Uterus (tissue), 4 donors: ENCODE measurements around the gene PDPK1. TPM values are rescaled to one million over a fixed set of nuclear protein-coding genes. Genes with fewer than 3 reads are reported as not detected.
"Not testable (repeated sequence)": the region's sequence is repeated elsewhere in the genome, so short reads cannot be mapped to it uniquely, and the experiment has no call there.

Experiments
- DNase-seq, 2 donors: peaks; one replicate each; pipeline ENCODE4 v3.0.0-alpha.2; 2019 to 2020
- H3K27ac ChIP-seq, 2 donors: fragments of 200-600 bp; sonication (generic); 1 replicate in 1 of 2; 2 replicates in 1 of 2; pipeline ENCODE4 v1.5.1; 2016 to 2018
- H3K27me3 ChIP-seq, 2 donors: fragments of 200-600 bp; sonication (generic); one replicate each; pipeline ENCODE4 v1.5.1; 2018 to 2019; ENCODE audit warnings: control low read depth in 1 of 2
- H3K36me3 ChIP-seq, 2 donors: fragments of 200-600 bp; sonication (generic); one replicate each; pipeline ENCODE4 v1.5.1; 2019; ENCODE audit warnings: control low read depth in 1 of 2
- H3K4me1 ChIP-seq, 2 donors: fragments of 200-600 bp; sonication (generic); one replicate each; pipeline ENCODE4 v1.5.1; 2018 to 2019; ENCODE audit warnings: control low read depth in 1 of 2
- H3K4me3 ChIP-seq, 2 donors: fragments of 200-600 bp; sonication (generic); 1 replicate in 1 of 2; 2 replicates in 1 of 2; pipeline ENCODE4 v1.5.1; 2018 to 2019; ENCODE audit warnings: mild to moderate bottlenecking in 1 of 2
- H3K9me3 ChIP-seq, 2 donors: fragments of 200-600 bp; sonication (generic); one replicate each; pipeline ENCODE4 v1.5.1; 2019; ENCODE audit warnings: control low read depth in 1 of 2
- CTCF ChIP-seq, 4 experiments: fragments of 200-600 bp in 2 of 4; fragments of 450-650 bp in 2 of 4; sonication (generic) in 2 of 4; IDR thresholded peaks; one replicate each; pipeline ENCODE4 v1.5.1; 2016 to 2019; ENCODE audit warnings: antibody characterized with exemption in 4 of 4, mild to moderate bottlenecking in 2 of 4, moderate library complexity in 1 of 4
- intact Hi-C: fragments of 100-400 bp; cut with DNase I; formaldehyde crosslinking; loops from one replicate; pipeline ENCODE4 v1.15.1; 2023; ENCODE audit warnings: low total_unique reads
- total RNA-seq, 4 donors: library from RNA; depleted of rRNA in 3 of 4; stranded (reverse); fragments of >200 nt in 3 of 4; gene quantifications; one replicate each; pipeline versions ENCODE4 v1.1.0 to v1.2.4, GENCODE V29; 2014 to 2023
- donor health status: DM: yes; HTN: yes; CAD: no.

PDPK1 gene
- total RNA-seq, 4 donors from 2014 or later: 11.0 to 66.2 (median 23.9) TPM

DNA sequence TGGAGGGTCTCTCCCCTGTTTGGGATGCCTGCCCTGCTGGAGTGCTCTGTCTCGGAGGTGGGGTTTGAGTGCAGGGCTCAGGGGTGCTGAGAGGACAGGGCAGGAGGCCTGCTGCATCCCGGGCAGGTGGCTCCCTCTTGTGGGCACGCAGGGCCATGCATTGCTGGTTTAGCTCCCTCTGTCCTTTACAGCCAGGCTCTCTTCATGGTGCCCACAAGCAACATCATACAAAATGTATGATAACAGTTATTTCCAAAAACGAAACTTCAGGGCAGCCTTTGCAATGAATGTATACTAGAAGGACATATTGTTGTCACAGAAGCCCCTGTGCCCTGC lies 22.9 kb downstream of the PDPK1 start:
- peak; percentile 49 to 64 for DNase-seq
- H3K4me3 ChIP-seq, intact Hi-C loops, H3K27ac ChIP-seq, H3K4me1 ChIP-seq, H3K9me3 ChIP-seq, H3K36me3 ChIP-seq, H3K27me3 ChIP-seq: not testable (repeated sequence)
- TF ChIP-seq CTCF (IDR thresholded peaks at IDR 0.05): peak in 2 of 4 experiments; percentile 10 to 38

DNA sequence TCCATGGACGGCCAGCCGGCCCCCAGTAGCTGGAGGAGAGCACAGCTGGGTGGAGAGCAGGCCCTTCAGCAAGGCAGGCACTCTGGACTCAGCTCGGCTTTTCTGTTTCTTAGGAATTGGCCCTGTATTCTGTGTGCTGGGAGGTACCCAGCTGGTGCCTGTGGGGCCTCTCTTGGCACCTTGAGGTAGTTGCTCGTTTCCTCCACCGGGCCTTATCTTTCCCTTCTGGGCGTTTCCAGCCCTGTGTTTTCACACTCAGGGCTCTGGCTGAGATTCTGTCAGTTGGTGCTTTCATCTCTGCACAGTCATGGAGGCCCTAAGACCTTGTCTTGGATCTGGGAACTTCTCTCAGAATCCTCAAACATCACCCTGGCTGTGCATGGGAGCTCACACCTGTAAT lies 29.7 kb downstream of the PDPK1 start:
- H3K27ac ChIP-seq, intact Hi-C loops, H3K36me3 ChIP-seq, H3K27me3 ChIP-seq, DNase-seq, H3K4me3 ChIP-seq, H3K4me1 ChIP-seq, H3K9me3 ChIP-seq: not testable (repeated sequence)

- intact Hi-C loops, DNase-seq, H3K27me3 ChIP-seq, H3K36me3 ChIP-seq, H3K4me1 ChIP-seq, H3K27ac ChIP-seq, H3K4me3 ChIP-seq, H3K9me3 ChIP-seq: not testable (repeated sequence)
Observed at GRCh38 chr16:2568573-2568972, 30.8 kb downstream of the PDPK1 start.

- H3K9me3 ChIP-seq, H3K36me3 ChIP-seq, H3K27me3 ChIP-seq, H3K27ac ChIP-seq, H3K4me3 ChIP-seq, intact Hi-C loops, H3K4me1 ChIP-seq, DNase-seq: not testable (repeated sequence)
Observed at GRCh38 chr16:2572704-2573103, 34.9 kb downstream of the PDPK1 start.

- intact Hi-C loops, H3K4me3 ChIP-seq, H3K4me1 ChIP-seq, H3K27me3 ChIP-seq, H3K27ac ChIP-seq, H3K36me3 ChIP-seq, DNase-seq, H3K9me3 ChIP-seq: not testable (repeated sequence)
Observed at GRCh38 chr16:2575839-2576238, 38.0 kb downstream of the PDPK1 start.

DNA sequence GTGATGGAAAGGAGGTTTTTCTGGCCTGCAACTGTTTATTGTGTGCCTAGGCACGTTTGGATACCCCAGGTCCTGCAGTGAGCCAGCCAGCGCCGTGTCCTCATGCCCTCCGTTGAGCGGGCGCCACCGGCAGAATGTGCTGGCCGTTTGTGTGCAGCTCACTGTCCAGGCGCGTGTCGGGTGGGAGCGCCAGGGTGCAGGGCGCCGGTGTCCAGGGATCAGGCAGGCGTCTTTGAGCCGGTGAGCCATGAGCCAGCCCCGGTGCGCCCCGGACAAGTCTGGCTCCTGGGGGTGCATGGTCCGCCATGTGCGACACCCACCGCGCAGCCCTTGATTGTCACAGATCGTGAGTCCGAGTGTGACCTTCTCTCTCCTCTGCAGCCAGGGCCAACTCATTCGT lies 39.2 kb downstream of the PDPK1 start:
- H3K27ac ChIP-seq, H3K4me1 ChIP-seq, intact Hi-C loops, H3K9me3 ChIP-seq, DNase-seq, H3K4me3 ChIP-seq, H3K27me3 ChIP-seq, H3K36me3 ChIP-seq: not testable (repeated sequence)

DNA sequence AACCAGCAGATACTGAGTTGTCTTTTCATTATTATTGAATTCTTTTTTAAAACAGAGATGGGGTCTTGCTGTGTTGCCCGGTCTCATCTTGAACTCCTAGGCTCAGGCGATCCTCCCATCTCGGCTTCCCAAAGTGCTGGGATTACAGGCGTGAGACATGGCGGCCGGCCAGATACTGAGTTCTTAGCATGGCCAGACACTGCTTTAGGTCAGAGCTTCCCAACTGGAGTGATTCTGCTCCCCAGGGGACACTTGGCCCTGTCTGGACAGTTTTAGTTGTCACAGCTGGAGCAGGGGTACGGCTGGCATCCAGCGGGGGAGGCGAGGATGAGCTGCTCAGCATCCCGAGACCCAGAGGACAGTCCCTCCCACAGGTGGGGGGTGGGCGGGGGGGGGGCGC lies 41.1 kb downstream of the PDPK1 start:
- H3K4me1 ChIP-seq, DNase-seq, intact Hi-C loops: not testable (repeated sequence)

GRCh38 chr16:2580143-2580542 lies 42.3 kb downstream of the PDPK1 start:
- intact Hi-C loops, H3K27ac ChIP-seq, H3K36me3 ChIP-seq, H3K4me1 ChIP-seq, H3K27me3 ChIP-seq, H3K9me3 ChIP-seq, H3K4me3 ChIP-seq, DNase-seq: not testable (repeated sequence)

More for the DNA sequence above, 41.1 kb downstream of the PDPK1 start:
- H3K27me3 ChIP-seq, H3K9me3 ChIP-seq, H3K4me3 ChIP-seq, H3K27ac ChIP-seq, H3K36me3 ChIP-seq: not testable (repeated sequence)

- DNase-seq: not testable (repeated sequence)
Observed at GRCh38 chr16:2580818-2581217, 43.0 kb downstream of the PDPK1 start.

More at GRCh38 chr16:2580818-2581217, 43.0 kb downstream of the PDPK1 start:
- H3K9me3 ChIP-seq, H3K27ac ChIP-seq, H3K4me1 ChIP-seq, intact Hi-C loops, H3K4me3 ChIP-seq, H3K27me3 ChIP-seq, H3K36me3 ChIP-seq: not testable (repeated sequence)
